Breast epithelium (tissue), 3 donors: ENCODE results near the gene GRK5.

Experiments
- POLR2A ChIP-seq: fragments of 450-650 bp; IDR thresholded peaks from one replicate; pipeline ENCODE4 v1.6.1; 2016; ENCODE audit warnings: antibody characterized with exemption, mild to moderate bottlenecking, moderate library complexity
- TF ChIP-seq, protein P1 (sequence below), 3 donors: fragments of 450-650 bp; IDR thresholded peaks; one replicate each; pipeline ENCODE4 v1.5.1; 2016 to 2017; ENCODE audit warnings: antibody characterized with exemption in 3 of 3, mild to moderate bottlenecking in 3 of 3, moderate library complexity in 3 of 3

DNA sequence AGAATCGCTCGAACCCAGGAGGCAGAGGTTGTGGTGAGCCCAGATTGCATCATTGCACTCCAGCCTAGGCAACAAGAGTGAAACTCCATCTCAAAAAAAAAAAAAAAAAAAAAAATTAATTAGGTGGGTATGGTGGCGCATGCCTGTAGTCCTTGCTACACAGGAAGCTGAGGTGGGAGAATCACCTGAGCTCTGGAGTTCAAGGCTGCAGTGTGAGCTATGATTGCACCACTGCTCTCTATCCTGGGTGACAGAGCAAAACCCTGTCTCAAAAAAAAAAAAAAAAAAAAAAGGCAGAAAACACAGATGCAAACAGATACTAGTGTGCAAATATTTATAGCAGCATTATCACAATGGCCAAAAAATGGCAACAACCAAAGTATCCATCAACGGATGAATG is 200.7 kb downstream of the GRK5 start:
- TF ChIP-seq, protein P1, sequence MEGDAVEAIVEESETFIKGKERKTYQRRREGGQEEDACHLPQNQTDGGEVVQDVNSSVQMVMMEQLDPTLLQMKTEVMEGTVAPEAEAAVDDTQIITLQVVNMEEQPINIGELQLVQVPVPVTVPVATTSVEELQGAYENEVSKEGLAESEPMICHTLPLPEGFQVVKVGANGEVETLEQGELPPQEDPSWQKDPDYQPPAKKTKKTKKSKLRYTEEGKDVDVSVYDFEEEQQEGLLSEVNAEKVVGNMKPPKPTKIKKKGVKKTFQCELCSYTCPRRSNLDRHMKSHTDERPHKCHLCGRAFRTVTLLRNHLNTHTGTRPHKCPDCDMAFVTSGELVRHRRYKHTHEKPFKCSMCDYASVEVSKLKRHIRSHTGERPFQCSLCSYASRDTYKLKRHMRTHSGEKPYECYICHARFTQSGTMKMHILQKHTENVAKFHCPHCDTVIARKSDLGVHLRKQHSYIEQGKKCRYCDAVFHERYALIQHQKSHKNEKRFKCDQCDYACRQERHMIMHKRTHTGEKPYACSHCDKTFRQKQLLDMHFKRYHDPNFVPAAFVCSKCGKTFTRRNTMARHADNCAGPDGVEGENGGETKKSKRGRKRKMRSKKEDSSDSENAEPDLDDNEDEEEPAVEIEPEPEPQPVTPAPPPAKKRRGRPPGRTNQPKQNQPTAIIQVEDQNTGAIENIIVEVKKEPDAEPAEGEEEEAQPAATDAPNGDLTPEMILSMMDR (IDR thresholded peaks at IDR 0.05), result no peak
- TF ChIP-seq POLR2A, result no peak
